HG03439 (cell line): Measurements from ENCODE around the gene SLC5A12.

Experiments
- ATAC-seq: cut with Tn5 transposase; IDR thresholded peaks from one replicate; pipeline ENCODE4 v1.9.1; 2021; ENCODE audit warnings: mild to moderate bottlenecking, moderate library complexity; ENCODE audit not compliant: unreplicated experiment

SLC5A12 gene

DNA sequence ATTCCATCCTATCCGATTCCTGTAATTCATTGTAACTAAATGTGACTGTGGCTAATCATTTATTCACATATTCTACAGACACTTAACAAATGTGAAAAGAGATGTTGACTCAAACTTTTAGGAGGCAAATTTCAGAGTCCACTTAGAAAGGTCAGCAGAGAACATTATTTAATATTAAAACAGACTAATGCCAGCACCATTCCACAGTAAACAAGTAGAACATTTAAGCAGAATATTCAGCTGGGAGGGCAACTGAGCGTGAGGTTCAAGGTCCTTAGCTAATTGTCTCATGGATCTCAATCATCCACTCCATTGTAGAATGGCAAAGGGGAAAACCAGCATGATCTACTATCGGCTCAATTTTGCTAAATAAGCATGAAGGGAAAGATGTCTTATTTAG lies 5.1 kb upstream of the SLC5A12 start:
- ATAC-seq: no peak

DNA sequence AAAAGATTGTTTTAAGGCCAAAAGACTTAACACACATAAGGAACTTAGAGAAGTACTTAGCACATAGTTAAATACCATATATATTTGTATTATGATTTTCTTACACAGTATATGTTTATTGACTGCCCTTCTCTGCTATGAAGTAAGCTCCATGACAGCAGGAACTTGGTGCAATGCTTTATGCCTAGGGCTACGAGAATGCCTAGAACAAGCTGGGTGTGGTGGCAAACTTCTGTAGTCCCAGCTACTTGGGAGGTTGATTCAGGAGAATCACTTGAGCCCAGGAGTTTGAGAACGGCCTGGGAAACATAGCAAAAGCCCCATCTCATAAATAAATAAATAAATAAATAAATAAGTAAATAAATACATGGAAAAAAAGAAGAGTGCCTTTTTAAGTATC lies 1.9 kb downstream of the SLC5A12 start:
- ATAC-seq: no peak

DNA sequence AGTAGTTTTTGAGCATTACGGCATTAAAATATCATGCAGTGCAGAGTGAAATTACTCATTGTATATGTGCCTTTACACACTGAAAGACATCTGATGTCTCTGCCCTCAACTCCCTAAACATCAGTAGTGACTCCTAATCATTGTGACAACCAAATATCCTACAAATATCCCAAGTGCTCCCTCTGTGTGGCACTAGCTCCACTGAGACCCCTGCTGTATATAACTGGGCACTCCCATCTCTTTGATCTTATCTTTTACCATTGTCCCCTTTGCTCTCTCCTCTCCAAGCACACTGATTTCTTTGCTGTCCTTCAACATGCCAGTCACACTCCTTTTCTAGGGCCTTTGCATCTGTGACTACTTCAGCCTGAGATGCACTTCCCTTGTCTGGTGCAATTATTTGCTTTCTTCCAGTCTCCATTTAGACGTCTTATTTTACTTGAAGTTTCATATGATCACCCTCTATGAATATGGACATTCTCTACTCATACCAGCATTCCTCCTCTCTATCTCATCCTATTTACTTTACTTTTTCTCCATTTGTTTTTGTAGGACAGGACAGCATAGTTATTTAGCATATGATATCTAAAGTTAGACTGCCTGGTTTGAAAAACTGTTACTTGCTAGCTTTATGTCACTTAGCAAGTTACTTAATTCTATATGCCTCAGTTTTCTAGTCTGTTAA lies 2.4 kb downstream of the SLC5A12 start:
- no peak for ATAC-seq

DNA sequence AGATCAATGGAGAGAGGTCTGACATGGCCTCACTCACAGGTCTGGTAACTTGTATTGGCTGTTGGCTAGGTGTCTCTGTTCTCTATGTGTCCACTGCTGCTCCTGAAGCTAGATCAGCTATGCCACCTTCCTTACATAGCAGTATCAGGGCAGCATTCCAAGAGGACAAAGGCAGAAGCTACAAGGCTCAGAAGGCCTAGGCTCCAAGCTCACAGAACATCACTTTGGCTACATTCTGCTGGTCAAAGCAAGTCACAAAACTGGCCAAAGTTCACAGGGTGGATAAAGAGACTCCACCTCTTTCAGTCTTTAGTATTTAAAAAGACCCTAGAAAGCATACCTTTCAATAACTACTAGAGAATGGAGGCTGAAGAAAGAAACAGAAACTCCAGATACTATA lies 4.1 kb downstream of the SLC5A12 start:
- no peak for ATAC-seq

DNA sequence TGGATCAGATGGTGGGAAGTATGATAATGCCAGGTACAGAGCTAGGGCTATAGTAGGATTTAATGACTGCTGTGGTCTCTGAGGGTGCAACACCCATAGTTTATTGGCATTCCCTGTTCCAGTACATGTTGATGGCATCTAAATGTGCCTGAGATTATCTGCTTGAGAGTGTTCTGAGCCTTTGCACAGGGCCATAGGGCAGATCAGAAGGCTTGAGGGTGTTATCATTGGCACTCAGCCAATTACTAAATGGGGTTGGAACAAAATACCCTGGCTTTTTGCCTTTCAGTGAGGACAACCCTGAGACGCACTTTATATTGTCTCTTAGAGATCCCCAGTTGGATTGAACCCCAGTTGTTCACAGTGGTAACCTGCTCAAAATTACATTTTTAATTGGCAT lies 6.7 kb downstream of the SLC5A12 start:
- ATAC-seq: no peak

DNA sequence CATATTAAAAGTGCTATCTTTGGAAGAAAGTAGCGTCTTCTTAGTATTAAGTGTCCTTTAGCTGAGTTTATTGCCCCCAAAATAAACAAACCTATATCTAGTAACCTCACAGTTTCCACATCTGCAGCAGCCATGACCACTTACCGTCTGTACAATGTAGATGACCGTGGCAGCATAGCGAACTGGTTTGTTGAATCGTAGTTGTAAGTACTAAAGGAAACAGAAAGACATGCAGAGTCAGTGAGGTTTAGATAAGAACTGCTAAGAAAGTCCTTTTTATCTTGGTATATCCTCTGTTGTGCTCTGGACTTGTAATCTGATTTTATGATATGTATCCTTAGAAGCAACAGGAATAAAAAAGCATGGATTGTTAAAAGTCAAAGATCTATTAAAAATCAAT lies 9.4 kb downstream of the SLC5A12 start:
- no peak for ATAC-seq

DNA sequence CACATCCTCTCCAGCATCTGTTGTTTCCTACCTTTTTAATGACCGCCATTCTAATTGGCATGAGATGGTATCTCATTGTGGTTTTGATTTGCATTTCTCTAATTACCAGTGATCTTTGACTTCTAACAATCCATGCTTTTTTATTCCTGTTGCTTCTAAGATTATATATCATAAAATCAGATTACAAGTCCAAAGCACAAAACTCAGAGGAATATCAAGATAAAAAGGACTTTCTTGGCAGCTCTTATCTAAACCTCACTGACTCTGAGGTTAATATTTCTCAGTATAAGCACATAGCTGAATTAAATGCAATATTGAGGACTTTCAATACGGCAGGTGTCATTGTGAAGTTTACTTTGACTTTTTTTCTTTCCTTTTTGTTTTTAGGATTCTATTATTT lies 11.4 kb downstream of the SLC5A12 start:
- no peak for ATAC-seq

DNA sequence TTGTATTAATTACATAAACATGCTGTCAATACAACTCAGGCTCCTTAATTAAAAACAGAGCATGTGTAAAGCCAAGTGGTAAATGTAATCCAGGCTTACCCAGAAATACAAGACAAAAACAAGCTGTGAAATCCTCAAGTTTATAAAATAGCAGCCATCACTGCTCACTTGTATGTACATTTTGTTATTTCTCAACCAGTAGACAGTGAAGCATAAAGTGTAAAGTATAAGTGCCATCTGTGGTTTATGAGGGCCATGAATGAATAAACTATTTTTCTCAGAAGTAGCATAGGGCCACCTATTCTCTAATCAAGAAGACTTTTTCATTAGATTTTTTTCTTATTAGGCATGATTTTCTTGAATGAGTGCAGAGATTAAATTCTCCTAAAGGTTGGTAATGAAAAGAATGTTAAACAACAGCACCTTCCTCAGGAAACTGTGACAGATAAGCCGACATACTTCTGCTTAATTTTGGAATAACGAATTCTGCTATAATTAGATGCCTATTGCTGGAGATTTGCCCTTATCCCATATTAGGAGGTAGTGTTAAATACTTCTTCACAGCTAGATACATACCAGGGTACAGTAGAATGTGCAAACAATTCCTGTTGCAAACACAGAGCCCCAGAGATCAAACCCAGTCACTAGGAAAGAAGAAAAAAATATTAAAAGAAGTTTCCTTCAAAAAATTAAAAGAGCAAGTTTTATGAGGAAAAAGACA lies 13.0 kb downstream of the SLC5A12 start:
- no peak for ATAC-seq

DNA sequence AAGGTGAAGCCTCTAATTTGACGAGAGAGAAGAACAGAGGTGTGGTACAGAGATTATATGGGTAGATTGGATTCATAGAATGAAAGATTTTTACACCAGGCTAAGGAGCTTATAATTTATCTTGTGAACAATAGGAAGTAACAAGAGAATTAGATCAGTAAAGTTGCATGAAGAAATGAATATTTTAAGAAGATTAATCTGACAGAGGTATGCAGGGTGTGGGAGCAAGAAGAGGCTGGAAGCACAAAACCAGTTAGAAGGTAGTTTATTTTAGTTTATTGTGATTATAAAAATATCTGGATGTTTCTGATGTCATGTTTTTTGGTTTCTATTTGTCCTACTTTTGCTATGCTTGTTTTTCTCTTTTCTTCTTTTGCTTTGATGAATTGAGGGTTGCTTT lies 15.7 kb downstream of the SLC5A12 start:
- ATAC-seq: no peak

DNA sequence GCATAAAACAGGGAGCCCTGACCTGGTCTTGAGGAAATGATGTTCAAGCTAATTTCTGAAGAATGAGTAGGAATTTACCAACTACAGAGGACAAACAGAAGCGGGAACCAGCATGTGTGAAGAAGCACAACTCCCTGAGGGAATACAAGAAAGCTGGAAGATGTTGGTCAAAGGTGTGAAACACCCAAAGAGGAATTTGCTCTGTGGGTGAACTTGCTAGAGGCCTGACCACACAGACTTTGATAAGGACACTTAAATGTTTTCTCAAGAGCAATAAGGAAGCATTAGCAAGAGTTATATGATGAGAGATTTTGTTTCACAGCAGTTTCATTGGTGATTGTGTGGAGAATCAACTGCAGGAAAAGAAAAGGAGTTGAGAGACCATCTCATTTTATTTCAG lies 17.6 kb downstream of the SLC5A12 start:
- ATAC-seq: no peak

DNA sequence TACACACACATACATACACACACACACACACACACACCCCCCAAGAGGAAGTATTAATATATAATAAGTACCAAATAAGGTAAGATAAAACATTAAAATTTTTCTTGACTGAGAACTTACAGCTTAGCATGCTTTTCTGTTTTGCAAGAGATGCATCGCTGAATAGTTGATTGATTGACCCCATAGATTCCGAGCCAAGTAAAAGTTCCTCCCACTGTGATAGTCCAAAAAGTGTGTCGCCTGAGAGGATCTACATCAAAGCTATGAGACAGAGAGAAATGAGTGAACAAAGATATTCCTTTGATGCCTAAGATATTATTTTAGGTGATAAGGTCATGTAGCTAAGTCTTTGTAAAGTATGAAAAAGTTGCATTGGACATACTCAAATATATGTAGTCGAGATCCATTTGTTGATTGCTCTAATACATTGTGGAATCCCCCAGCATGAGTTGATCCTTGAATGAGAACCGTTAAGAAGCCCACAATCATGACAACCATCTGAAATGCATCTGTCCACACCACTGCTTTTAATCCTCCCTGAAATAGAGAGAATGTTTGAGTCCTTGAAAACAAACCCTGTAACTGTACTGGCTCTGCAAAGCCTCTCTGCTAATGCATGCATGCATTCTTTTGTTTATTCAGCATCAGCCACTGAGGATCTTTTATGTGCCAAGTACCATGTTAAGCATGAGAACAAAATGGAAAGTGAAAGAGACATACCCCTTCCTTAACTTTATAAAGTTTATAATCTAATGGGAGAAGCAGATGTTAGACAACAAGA lies 18.3 kb downstream of the SLC5A12 start:
- no peak for ATAC-seq

DNA sequence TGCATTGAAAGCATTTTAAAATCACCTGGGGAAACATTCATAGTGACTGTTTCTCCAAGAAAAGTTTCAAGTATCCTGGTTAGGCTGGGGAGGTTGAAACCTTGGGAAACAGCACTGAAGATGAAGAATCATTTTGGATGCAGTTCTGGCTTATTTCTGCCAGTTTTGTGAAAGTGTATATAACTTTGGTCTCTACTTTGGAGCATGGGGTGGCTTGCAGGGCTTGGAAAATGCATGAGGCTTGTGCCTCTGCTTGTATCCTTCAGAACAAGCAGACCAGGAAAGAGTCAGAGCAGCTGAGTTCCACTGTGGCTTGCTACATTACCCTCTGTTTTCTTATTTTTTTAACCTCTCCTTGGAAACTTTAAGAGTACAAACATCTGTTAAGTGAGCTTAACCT lies 19.5 kb downstream of the SLC5A12 start:
- ATAC-seq: no peak

DNA sequence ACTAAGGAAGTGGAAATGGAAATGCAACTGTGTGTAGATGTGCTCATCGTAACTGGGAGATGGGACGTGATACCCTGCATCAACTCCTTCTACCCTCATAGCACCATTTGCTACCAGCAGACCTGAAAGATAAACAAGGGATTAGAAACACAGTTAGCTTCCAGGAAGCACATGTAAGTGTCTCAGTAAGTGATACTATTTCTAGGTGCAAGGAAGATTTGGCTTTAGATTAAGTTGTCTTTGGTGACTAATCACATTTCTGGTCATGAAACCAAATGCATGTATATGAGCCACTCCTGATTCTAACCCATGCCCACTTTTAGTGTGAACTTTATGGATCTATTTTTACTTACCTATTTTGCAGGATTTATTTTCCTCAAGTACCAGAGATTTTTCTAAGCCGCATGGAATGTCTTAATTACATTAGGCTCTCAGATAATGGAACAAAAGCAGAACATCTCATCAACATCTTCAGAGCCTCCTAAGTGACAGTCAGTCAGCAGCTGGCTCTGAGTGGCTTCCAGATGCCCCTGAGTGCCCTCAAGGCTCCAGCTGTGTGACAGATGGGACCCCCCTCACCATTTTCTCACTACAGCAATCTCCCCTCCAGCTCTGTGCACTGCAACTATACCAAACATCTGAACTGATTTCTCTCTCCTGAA lies 21.2 kb downstream of the SLC5A12 start:
- no peak for ATAC-seq

DNA sequence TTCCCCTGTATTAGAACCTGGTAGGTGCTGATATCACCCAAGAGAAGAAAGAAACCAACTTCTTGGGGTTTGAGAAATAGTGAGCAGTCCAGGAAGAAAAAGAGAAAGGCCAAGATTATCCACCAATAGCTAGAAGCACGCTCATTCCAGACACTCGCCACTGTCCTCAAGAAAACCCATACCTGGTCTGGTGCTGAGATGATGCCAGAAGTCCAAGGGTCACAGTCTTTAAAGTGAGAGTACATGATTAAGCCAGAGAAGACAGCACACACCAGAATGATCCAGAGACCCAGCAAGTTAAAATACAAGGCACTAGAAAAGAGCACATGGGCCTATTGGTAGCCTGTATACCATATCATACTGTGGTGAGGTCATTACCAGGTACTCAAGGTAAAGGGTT lies 23.6 kb downstream of the SLC5A12 start:
- no peak for ATAC-seq

DNA sequence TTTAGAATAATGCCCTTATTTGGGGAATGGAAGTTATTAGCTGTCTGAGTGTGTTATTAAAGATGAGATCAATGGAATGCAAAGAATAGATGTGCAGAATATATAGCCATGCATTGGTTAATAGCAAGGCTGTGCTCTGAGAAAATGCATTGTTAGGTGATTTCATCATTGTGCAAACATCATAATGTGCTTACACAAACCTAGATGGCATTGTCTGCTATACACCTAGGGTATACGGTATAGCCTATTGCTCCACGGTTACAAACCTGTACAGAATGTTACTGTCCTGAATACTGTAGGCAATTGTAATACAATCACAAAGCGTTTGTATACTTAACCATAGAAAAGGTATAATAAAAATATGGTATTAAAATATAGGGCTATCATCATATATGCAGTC lies 25.5 kb downstream of the SLC5A12 start:
- no peak for ATAC-seq

DNA sequence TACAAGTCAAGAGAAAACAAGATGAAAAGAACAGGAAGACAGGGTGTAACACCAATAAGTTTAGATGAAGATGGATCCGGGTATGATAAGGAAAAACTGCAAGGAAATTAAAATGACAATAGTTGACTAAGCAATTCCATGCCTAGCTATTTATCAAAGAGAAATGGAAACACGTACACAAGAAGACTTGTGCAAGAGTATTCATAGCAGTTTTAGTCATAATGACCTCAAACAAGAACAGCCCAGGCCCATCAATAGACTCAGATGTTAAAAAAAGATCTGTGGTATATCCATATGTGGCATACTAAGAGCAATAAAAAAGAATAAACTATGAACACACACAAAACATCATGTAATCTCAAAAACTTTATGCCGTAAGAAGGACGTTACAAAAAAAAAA lies 33.2 kb downstream of the SLC5A12 start:
- no peak for ATAC-seq

DNA sequence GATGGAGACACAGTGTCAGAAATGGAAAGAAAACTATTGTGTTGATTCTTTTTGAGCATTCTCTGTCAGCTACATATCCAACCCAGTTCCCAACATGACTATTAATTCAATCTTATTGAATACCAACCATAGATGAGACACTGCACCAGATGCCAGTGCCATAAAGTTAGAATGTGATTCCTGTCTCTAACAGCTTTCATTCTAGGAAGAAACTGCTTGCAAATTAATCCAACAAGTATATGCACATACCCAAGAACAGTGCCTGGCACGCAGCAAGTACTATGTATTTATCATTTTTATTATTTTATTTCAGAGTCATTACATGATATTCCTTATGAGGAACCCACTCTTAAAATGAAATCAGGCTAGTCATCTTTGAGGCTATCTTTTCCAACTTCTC lies 34.5 kb downstream of the SLC5A12 start:
- no peak for ATAC-seq

DNA sequence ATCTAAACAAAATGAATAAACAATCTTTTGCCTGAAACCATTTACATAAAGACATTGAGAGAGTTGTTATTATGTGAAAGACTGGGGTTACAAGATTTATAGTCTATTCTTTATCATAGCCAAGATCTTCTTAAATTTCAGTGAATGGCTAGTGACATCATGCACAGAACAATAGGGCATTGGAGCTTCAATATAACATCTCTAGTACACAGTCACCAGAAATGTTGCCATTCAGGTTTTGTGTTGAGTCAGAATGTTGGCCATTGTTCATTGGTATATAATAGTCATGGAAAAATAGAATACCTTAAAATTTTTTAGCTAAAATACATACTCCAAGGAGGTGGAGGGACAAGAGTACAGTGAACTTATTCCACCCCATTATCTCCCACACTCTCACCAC lies 44.3 kb downstream of the SLC5A12 start:
- ATAC-seq: no peak

DNA sequence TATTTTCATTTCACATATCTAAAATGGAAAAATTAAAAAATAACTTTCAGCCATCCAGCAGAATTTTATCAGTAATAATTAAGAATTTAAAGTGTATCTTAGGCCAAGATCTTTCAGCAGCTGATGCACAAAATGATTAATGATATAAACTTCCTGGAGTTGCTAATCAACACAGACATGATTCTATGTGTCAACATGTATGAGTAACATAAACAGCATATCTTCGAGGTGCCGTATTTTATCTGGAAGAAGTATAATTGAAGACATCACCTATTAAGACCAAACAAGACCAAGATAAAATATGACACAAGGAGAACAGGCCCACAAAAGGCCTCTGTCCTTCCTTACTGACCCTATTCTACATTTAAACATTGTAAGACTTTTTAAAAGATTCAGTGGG lies 45.2 kb downstream of the SLC5A12 start:
- ATAC-seq: no peak

DNA sequence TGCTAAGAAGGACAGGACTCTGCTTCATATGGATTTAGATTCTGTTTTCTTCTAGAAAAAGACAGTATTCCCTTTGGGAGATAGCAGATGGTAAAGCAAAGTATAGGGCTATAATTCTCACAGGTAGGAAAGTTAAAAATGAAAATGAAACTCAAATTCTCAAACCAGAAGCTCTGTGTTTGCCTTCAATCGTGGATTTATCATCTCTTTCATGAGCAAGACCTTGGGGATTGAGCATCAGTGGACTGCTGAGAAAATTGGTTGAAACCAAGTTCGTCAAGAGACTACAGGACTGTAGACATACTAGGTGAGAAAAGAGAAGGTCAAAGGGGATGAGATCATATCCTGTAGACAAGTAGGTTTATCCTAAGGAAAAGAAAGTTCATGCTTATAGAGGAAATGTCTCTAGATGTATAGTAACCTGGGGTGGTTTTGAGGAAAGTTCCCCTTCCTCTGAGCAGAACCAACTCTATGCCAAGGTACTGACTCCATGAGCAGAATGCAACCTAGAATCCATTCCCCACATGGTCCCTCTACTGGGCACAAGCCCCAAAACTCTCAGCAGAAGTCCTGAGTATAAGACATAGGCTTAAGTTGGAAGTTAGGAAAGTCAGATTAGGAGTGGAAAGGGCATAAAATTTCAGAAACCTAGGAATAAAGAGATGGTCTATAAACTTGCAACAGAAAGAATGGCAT lies 46.5 kb downstream of the SLC5A12 start:
- no peak for ATAC-seq

DNA sequence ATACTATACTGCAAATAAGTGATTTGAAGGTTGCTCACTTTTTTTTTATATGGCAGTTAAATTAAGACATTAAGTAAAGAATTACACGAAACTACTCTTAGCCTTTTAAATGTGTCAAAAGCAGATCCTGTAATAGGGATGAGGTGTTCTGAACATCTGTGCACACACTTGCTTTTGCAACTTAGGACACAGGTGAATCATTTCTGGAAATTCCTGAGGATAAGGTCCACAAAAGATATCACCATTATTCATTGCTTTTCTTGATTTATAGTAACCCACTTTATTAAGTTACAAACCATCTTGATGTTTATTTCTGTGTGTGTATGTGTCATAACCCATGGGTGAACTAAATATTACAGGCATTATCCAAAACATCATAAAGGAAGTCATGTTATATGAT lies 55.9 kb downstream of the SLC5A12 start:
- no peak for ATAC-seq
